ENCODE measurements around the gene SALL2.

The SALL2 gene

DNA sequence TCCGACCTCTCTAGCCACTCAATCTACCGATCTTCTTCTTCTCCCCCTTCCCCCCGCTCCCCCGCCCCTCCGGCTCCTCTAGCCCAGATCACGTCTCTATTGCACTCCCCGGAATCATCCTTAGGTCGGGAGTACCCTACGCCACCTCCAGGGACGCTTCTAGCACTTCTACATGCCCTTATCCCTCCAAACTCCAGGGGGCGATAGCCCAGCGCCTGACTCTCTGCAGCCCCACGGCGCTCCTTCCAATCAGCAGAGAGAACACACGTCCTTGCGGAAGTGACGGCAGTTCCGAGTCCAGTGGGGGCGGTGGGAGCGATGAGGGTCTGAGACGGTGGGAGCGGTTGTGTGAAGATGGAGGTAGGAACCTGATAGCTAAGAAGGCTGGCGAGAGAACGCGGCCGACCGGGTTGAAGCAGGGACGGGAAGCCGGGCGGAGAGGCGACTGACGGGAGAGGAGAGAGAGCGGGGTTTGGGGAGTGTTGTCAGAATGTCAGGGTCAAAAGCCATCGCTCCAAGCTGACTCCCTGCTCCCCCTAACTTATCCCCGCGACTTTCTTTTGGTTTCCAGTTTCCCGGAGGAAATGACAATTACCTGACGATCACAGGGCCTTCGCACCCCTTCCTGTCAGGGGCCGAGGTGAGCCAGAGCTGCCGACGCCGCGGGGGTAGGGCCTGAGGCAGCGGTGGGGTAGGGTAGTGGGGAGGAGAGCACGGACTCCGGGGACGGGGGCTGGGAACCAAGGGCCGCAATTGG lies 49.0 kb downstream of the SALL2 start, which contains the start of the genes RAB2B and TOX4:
RAB2B (minus strand) TSS at position 35 of the 757 bp plus-strand sequence. CDS start 87 bp downstream, outside the sequence.
TOX4 (plus strand) TSS at position 271 of the 757 bp plus-strand sequence; CDS start at position 355, 84 bp downstream.
- peak; percentile 95 for DNase-seq

GRCh38 chr14:21476523-21476924 lies 49.6 kb downstream of the SALL2 start:
- DNase-seq, result peak; percentile 87

GRCh38 chr14:21475767-21476522 lies 50.2 kb downstream of the SALL2 start:
- no peak for DNase-seq

Data from CD4-positive, alpha-beta T cell treated with Interleukin-6 for 4 hours (primary cell).